C4-2B (cell line): ENCODE data around the gene NHS.

Experiments used
- ZFX ChIP-seq: fragments of 450-650 bp; IDR thresholded peaks from 2 replicates; pipeline ENCODE4 v1.6.1; 2017
- TF ChIP-seq, protein P1 (sequence below): fragments of 450-650 bp; conservative IDR thresholded peaks from 2 replicates; pipeline ENCODE4 v1.5.1; 2017; ENCODE audit warnings: mild to moderate bottlenecking

DNA sequence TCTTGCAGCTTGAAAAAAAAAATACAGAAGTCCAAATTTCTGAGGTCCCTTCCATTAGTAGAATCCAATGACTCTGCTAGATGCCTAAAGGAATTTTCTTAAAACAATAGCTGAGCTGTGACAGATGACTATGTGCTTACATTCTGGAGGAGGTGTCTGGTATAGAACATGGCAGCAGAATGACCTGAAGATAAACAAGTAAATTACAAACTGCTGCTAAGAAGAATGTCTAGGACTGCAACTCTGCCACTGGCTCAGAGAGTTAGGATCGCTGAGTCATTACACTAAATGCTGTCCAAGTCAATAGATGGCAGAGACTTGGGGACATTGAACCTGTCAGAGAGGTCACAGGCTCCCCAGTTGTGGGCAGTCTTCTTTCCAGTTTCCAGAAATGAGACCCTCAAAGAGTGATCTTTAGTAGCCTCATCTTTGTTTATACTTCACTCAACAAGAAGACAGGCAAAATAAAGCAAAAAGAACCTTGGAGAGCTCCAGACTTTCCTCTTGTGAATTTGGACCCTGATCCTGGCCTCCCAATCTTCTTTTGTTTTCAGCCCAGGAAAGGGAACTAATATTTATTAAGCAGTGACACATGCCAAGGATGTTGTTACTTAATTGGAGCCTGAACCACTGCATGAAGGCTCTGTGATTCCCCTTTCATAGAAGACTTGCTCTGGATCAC, 305.9 kb downstream of the NHS start:
- TF ChIP-seq, protein P1, sequence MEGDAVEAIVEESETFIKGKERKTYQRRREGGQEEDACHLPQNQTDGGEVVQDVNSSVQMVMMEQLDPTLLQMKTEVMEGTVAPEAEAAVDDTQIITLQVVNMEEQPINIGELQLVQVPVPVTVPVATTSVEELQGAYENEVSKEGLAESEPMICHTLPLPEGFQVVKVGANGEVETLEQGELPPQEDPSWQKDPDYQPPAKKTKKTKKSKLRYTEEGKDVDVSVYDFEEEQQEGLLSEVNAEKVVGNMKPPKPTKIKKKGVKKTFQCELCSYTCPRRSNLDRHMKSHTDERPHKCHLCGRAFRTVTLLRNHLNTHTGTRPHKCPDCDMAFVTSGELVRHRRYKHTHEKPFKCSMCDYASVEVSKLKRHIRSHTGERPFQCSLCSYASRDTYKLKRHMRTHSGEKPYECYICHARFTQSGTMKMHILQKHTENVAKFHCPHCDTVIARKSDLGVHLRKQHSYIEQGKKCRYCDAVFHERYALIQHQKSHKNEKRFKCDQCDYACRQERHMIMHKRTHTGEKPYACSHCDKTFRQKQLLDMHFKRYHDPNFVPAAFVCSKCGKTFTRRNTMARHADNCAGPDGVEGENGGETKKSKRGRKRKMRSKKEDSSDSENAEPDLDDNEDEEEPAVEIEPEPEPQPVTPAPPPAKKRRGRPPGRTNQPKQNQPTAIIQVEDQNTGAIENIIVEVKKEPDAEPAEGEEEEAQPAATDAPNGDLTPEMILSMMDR = no peak
- no peak for TF ChIP-seq ZFX
